Thoracic aorta (tissue), 2 donors: ENCODE results near the gene C10orf62. TPM values are rescaled to one million over a fixed set of nuclear protein-coding genes. Genes with fewer than 3 reads are reported as not detected.
A peak's percentile ranks its signal among the peaks of the same experiment; 100 is the strongest.

ENCODE experiments used
- ATAC-seq: fragments of 150-250 bp; one replicate; pipeline ENCODE4 v1.8.0; 2017; ENCODE audit warnings: low read depth; ENCODE audit not compliant: insufficient number of reproducible peaks, low FRiP score
- DNase-seq: peaks from one replicate; pipeline ENCODE4 v3.0.0-alpha.2; 2020; ENCODE audit warnings: low spot score
- H3K27ac ChIP-seq, 2 donors: fragments of 200-600 bp; sonication (generic); 1 replicate in 1 of 2; 2 replicates in 1 of 2; pipeline ENCODE4 v1.5.1; 2016; ENCODE audit warnings: mild to moderate bottlenecking in 2 of 2, moderate library complexity in 2 of 2
- H3K27me3 ChIP-seq: fragments of 200-600 bp; sonication (generic); replicated peaks from 2 replicates; pipeline ENCODE4 v1.6.0; 2016; ENCODE audit warnings: mild to moderate bottlenecking; ENCODE audit not compliant: insufficient read depth
- H3K36me3 ChIP-seq: fragments of 200-600 bp; sonication (generic); one replicate; pipeline ENCODE4 v1.5.1; 2016
- H3K4me1 ChIP-seq, 2 donors: fragments of 200-600 bp; sonication (generic); 1 replicate in 1 of 2; 2 replicates in 1 of 2; pipeline versions ENCODE4 v1.5.1 to v1.6.0; 2016; ENCODE audit warnings: low read depth in 2 of 2, mild to moderate bottlenecking in 1 of 2; ENCODE audit not compliant: control insufficient read depth in 1 of 2
- H3K4me3 ChIP-seq: fragments of 200-600 bp; sonication (generic); 2 replicates; pipeline ENCODE4 v1.5.1; 2016; ENCODE audit warnings: mild to moderate bottlenecking
- H3K9me3 ChIP-seq: fragments of 200-600 bp; sonication (generic); 2 replicates; pipeline ENCODE4 v1.5.1; 2016
- total RNA-seq, 2 donors: library from RNA; depleted of rRNA; stranded (reverse); fragments of >200 nt; gene quantifications; one replicate each; pipeline versions ENCODE4 v1.1.0 to v1.2.3, GENCODE V29; 2016
- TF ChIP-seq, protein P1 (sequence below): fragments of 200-600 bp; sonication (generic); IDR thresholded peaks from one replicate; pipeline ENCODE4 v1.5.1; 2019; ENCODE audit warnings: antibody characterized with exemption

C10orf62 gene
- total RNA-seq, 2 donors from 2014 or later, result 1.2 TPM; not detected in 1

DNA sequence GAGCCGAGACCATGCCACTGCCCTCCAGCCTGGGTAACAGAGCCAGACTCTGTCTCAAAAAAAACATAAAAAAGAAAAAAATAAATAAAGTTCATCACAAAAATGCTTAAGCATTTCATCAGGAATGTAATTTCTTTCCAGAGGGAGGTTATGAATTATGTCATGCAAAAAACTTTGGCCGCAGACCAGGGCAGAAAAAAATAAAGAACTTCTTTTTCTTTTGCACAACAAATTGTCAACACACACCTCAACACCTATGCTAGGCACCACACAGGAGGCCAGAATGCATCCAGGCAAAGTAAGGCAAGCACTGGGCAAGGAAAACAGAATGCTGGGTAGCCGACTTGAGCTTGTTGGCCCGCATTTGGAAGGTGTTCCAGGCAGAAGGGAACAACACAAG is 3.9 kb downstream of the C10orf62 start:
- H3K36me3 ChIP-seq, result no peaks in the 10 kb centered on the region
- no peaks in the 10 kb centered on the region for H3K9me3 ChIP-seq
- ATAC-seq (peak; percentile 47), DNase-seq (no peak)
- H3K27ac ChIP-seq, result peak overlapping the region; percentile 99
- no peaks in the 10 kb centered on the region for H3K27me3 ChIP-seq
- peak overlapping the region; percentile 27 for H3K4me3 ChIP-seq
- TF ChIP-seq, protein P1, sequence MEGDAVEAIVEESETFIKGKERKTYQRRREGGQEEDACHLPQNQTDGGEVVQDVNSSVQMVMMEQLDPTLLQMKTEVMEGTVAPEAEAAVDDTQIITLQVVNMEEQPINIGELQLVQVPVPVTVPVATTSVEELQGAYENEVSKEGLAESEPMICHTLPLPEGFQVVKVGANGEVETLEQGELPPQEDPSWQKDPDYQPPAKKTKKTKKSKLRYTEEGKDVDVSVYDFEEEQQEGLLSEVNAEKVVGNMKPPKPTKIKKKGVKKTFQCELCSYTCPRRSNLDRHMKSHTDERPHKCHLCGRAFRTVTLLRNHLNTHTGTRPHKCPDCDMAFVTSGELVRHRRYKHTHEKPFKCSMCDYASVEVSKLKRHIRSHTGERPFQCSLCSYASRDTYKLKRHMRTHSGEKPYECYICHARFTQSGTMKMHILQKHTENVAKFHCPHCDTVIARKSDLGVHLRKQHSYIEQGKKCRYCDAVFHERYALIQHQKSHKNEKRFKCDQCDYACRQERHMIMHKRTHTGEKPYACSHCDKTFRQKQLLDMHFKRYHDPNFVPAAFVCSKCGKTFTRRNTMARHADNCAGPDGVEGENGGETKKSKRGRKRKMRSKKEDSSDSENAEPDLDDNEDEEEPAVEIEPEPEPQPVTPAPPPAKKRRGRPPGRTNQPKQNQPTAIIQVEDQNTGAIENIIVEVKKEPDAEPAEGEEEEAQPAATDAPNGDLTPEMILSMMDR, result no peak
- peaks cover 34 to 54% of the 10 kb centered on the region in 2 donors for H3K4me1 ChIP-seq

DNA sequence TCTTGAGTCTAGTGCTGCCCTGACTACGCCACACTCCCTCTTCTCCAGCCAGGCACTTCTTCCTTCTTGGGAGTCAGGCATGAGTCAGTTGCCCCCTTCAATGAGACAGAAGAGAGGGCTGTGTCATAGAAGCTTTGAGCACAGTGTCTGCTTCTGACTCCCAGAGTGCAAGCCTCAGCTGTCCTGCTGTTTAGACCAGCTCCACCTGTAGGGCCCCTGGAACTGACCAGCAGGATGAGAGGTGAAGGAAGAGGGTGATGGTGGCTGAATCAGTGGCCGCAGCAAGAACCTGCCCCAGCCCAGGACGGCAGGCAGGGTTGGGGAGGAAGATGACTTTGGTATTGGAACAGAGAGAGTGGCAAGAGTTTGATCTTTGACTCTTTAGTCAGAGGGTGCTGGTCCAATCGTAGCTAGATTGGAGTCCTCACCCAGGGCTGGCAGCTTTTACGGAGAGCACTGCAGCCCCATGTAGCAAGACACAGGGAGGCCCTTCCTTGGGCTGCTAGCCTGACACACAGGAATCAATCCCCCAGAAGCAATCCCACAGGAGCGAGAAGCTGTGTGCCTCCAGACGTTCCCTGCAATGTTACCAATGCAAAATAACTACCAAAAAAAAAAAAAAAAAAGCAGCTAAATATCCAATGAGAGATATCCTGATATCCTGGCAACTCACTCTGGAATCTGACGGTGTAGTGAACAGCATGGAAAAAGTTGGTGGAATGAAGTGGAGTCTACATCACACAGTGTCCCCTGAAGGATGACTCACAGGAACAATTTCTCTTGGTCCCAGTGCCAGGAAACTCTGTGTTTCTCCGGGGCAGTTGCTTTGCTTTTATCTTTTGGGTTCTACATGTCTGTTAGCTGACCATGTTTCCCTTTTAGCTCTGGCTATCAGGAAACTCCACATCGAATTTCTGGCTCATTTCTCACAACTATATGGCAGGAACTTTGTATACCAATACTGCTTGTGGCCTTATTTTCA is 6.9 kb downstream of the C10orf62 start:
- peak; percentile 92 for ATAC-seq
- Histone ChIP-seq H3K27me3 (no peaks in the 10 kb centered on the region), H3K4me1 (peaks cover 34 to 60% of the 10 kb centered on the region in 2 donors), H3K27ac (peak overlapping the region; percentile 99), H3K4me3 (peak overlapping the region; percentile 26), H3K9me3 (no peaks in the 10 kb centered on the region), H3K36me3 (no peaks in the 10 kb centered on the region)
- peak; percentile 63 for DNase-seq
- TF ChIP-seq, protein P1, result no peak

DNA sequence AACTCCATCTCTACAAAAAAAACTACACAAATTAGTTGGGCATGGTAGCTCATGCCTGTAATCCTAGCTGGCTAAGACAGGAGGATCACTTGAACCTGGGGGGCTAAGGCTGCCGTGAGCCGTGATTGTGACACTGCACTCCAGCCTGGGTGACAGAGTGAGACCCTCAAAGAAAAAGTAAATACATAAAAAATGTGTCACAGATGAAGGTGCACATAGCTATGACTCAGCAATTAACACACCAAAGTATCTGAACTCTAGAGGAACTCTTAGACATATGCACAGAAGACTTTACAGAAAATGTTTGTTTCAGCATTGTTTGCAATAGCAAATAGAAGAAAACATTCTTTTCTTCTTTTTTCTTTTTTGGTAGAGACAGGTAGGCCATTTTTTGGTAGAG is 8.3 kb downstream of the C10orf62 start:
- TF ChIP-seq, protein P1, result no peak
- H3K4me1 ChIP-seq, result peaks cover 38 to 70% of the 10 kb centered on the region in 2 donors
- no peak for ATAC-seq
- no peaks in the 10 kb centered on the region for H3K27me3 ChIP-seq
- H3K4me3 ChIP-seq, result no peak overlapping the region
- DNase-seq, result no peak
- H3K36me3 ChIP-seq, result no peaks in the 10 kb centered on the region
- H3K9me3 ChIP-seq, result no peaks in the 10 kb centered on the region
- peak overlapping the region; percentile 84 to 99 for H3K27ac ChIP-seq

DNA sequence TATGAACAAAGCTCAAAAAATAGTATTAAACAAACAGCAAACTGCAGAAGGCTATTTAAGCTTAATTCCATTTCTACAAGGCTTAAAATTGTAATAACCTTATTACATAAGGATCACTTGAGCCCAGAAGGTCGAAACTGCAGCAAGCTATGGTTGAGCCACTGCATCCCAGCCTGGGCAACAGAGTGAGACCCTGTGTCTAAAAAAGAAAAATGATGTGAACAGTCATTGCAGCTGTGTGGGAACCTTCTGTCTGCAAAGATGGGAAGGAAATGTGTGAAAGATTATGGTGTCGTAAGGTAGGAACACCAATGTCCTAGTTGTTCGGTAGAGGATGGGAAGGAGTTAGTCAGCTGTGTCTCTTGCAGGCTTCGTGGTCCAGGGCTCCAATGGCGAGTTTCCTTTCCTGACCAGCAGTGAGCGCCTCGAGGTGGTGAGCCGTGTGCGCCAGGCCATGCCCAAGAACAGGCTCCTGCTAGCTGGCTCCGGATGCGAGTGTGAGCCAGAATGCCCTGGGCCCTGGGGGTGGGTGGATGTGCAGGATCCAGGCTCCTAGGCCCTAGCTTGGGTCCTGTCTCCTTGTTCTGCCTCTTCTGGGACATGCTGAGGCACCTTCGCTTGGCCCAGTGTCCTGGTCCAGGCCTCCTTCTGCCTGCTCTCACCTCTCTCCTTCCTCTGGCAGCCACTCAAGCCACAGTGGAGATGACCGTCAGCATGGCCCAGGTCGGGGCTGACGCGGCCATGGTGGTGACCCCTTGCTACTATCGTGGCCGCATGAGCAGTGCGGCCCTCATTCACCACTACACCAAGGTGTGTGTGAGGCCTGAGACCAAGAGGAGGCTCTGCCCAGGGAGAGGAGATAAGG is 9.1 kb downstream of the C10orf62 start:
- Histone ChIP-seq H3K4me3 (no peak overlapping the region), H3K27ac (peak overlapping the region in 1 of 2 donors; percentile 84), H3K27me3 (no peaks in the 10 kb centered on the region), H3K9me3 (no peaks in the 10 kb centered on the region), H3K4me1 (peaks cover 31 to 62% of the 10 kb centered on the region in 2 donors), H3K36me3 (no peaks in the 10 kb centered on the region)
- ATAC-seq (no peak), DNase-seq (no peak)
- TF ChIP-seq, protein P1, result no peak

DNA sequence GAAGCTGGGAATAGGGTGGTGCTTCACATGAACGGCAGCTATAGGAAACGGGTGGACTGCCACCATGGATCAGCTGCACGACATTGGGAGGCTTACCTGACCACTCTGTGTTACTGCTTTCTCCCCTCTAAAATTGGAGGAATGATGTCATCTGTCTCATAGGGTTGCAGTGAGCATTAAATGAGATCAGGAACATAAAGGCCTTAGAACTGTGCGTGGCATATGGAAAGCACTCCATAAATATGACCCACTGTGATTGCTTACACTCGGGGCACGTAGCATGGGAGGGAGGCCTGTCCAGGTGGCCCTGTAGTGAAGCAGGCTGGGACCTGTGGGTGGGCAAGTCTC is 9.7 kb downstream of the C10orf62 start:
- DNase-seq, result no peak
- no peak for ATAC-seq
- H3K27me3 ChIP-seq, result no peaks in the 10 kb centered on the region
- H3K27ac ChIP-seq, result no peak overlapping the region
- H3K4me3 ChIP-seq, result no peak overlapping the region
- TF ChIP-seq, protein P1, result no peak
- H3K4me1 ChIP-seq, result peaks cover 28 to 56% of the 10 kb centered on the region in 2 donors
- H3K9me3 ChIP-seq, result no peaks in the 10 kb centered on the region
- H3K36me3 ChIP-seq, result no peaks in the 10 kb centered on the region
